Anterior cingulate cortex (tissue), 58 donors: ENCODE results near the gene SLFNL1.

Experiments
- DNase-seq, 58 donors: peaks; one replicate each; lab custom pipeline; 2025; lab: John Stamatoyannopoulos, UW

Gene SLFNL1

DNA sequence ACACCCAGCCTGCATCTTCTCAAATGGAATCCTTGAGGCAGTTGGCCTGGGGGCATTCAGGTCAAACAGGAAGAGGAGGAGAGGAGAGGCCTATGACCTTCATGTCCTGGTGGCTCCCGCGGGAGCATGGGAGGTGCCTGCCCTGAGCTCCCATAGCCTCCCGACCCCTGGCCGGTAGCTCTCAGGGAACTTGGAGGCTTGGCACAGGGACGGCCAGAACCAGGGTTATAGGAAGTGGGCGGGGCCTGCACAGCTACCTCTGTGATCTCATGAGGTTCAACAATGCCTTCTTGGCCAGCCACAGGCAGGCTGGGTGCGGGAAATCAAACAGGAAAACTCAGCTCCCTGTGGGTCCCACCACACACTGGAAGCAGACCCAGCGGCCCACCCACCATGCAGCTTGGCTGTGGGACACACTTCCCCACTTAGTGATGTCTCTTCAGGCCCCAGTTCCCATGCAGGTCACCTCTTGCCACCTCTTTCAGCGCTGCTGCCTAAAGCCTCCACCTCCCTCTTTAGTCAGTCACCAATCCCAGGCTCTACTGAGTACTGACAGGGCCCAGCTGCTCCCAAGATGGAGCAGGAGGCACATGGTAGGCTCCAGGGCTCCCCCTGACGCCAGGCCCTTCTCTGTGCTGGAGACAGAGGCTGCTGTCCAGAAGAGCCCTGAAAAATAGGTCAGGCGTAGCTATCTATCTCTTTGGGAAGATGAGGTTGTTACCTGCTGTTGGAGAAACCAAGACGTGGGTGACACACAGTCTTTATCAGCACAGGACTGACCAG lies at the start of gene SLFNL1:
TSS of gene SLFNL1 (minus strand) at position 200 of the 783 bp plus-strand sequence. CDS start 1,065 bp downstream, outside the sequence.
- no peak for DNase-seq

DNA sequence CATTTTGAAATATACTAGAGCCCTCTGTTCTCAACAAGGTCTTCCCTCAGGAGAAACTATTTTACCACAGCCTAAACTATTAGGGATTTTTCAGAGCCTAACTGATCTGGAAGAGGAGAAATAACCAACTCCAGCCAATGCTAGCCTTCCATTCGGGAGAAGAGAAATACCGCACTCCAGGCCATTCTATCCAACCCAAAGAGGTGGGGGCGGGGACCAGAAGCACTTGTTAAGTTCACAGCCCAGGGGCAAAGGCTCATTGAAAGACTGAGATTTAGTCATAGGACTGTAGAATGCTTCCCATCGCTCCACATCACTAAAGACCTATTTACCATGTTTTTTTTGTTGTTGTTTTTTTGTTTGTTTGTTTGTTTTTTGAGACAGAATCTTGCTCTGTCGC lies 35.4 kb upstream of the SLFNL1 start:
- no peak for DNase-seq

DNA sequence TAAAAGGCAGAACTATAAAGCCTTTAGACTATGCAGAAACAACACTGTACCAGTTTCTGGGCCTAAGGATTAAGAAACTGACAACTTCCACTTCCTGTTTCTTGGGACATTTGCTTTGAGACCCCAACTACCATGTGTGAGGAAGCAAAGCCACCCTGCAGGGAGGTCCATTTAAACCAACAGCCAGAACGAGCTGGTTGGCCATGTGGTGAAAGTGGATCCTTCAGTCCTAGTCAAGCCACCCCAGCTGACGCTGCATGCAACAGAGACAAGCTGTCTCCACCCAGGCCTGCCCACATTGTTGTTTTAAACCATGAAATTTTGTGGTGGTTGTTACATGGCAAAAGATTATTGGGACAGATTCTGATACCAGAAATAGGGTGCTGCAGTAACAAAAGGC lies 31.8 kb upstream of the SLFNL1 start:
- DNase-seq = no peak

DNA sequence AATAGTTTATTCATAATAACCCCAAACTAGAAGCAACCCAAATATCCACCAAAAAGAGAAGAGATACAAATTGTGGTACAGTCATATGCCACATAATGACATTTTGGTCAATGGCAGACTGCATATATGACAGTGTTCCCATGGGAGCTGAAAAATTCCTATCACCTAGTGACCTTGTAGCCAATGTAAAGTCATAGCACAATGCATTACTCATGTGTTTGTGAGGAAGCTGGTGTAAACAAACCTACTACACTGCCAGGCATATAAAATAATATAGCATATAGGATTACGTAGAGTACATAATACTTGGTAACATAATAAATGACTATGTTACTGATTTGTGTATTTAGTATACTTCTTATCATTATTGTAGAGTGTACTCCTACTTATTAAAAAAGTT lies 29.5 kb upstream of the SLFNL1 start:
- DNase-seq = no peak

DNA sequence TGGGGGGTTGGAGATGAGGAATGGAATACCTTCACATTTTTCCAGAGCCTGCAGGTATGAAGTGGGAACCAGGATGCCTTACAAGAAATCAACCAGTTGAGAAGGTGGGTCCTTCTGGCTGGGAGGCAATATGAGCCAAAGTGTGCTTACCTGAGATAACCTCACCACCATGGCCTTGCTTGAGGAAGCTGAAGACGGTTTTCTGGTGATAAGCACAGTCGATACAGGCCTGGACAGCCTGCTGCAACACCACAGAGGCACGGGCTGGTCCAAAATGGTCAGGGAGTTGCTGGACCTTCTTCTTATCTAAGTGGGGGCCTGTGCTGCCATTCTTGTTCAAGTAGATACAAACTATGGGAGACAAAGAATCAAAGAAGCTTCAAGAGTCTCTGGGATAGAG lies 27.0 kb upstream of the SLFNL1 start:
- no peak for DNase-seq

DNA sequence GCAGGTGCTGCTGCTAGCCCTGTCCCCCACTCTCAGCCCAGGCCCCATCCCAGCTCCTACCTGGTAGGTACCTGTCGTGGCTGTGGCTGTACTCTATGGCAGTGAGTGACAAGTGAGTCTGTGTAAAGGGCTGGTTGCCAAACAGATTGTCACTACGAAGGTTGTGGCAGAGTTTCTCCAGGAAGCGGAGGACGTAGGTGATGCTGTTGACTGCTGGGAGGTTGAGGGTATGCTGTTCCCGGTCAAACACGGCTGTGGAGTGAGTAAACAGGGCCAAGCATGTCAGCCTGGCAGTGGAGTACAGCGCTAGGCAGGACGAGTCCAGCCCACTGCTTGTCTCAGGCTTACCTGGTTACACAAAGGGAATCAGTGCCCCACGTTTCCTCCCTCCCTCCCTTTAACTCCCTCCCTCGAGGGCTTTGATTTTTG lies 24.8 kb upstream of the SLFNL1 start:
- DNase-seq = no peak

DNA sequence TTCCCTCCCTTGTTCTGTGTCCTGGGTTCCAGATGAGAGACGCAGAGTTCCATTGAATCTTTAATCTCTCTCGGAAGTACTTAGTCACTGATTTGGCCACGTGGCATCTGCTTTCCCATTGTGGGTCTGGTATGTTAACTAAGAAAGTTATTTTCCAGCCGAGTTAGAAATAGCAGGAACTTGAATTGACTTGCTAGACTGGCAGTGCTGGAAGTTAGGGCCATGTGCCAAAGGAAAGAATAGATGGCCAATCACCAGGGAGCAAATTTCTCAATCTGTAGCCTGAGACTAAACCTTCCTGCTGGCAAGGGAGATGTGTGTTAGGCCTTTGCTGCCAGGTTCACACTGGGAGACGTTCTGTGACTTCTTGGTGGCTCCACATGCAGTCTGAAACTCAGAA lies 24.2 kb upstream of the SLFNL1 start:
- peak in 11 of 58 donors; percentile 5 to 37 (median 26) for DNase-seq

DNA sequence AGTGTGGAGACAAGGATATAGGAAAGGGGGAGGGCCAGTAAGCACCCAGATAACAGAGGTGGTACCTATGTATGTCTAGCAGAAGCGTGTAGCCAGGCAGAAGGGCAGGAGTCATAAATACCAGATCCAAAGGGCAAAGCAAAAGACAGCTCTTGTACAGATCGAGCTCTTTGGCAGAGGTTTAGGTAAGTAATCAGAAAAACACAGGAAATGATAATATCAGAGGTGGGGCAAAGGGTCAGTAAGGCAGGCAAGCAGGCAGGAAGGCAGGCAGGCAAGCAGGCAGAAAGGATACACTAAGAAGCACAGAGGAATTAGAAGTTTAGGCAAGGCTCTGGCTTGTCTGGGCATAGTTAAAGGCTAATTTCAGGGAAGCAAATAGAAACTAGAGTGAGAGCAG lies 22.7 kb upstream of the SLFNL1 start:
- no peak for DNase-seq

DNA sequence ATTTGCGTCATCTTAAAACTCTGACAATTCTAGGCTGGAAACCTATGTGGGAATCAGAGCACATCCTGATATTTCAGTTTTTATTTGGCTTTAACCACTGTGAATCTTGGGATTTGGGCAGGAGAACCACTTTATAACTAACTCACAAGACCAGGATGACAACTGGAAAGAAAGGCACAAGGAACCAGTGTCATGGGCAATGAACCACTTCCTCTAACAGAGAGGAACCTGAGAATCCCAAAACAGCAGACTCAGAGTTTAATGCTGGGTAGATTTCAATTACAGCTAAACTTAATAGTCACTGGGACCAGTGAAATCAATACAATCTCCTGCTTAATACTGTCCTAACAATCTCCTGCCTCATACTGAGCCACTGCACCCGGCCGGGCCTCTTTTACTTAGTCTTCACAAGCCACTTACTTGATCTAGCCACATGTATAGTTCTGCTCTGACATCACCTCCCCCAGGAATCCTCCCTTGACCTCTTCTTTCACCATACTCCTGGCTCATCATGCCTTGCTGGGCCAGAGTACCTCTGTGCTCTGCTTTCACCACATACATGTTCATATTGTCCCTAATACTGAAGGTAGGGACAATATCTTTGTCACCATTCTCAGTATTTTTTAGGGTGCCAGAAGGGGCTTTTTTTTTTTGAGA lies 20.2 kb upstream of the SLFNL1 start:
- no peak for DNase-seq

DNA sequence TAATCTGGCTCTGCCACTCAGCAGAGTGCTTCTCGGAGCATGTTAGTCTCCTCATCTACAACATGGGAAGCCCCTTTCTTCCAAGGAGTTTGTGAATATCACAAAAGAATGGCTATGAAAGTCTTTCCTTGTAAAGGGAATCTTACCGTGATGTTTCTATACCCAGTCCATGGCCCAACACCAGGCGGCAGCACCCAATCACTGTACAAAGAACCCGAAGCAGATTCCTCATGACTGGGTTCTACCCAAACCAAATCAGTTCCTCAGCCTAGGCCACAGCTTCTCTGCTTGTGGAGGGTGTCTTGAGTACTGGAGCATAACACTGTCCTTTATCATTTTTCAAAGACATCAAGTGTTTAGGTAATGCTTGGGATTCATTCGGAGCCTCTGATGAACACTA lies 16.6 kb upstream of the SLFNL1 start:
- DNase-seq = no peak

DNA sequence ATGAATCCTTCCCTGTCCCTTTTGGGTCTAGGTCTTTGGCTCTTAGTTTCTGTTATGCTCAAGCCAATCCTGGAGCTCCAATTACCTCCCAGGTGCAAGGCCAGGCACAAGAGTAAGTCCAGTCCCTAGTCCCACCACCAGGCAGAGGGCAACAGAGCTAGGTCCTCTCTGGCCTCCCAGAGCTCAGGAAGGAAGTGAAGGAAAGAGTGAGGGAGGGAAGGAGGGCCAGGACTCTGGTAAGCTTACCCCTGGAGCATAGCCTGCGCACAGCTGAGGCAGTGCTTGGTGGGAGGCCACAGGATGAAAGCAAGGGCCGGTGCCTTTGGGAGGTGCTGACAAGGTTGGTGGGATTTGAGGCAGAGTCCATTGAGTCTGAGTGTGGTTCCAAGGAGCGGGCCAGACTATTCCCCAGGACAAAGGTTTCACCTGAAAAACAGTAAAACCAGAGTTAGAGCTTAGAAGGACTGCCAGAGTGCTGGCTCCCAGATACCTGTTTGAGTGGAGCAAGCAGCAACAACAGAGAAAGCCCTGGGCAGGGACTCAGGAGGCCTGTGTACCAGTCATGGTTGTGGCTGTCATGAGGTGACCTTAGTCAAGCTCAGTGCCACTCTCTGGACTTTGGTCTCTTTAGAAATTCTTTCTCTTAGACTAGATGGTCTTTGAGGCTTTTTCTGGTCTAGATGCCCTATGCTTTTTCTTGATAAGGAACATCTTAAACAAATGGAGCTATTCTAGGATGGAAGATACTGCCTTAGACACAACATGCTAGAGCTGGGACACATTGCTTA lies 15.8 kb upstream of the SLFNL1 start:
- DNase-seq = no peak

DNA sequence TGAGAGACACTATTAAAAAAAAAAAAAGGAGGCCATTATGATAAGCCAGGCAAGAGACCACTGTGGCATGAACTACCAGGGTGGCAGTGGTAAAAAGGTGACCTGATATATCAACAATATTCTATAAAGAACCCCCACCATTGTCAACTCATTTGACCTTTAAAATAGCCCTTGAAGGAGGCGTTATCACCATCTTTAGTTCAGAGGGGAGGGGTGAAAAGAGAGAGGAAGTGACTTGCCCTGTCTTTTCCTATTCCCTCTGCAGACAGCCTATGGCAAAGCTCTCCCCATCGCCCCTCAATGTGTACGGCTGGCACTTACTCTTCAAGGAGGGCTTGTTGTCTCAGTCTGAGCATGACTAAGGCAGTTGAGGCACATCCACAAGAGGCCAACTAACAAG lies 11.7 kb upstream of the SLFNL1 start:
- no peak for DNase-seq

DNA sequence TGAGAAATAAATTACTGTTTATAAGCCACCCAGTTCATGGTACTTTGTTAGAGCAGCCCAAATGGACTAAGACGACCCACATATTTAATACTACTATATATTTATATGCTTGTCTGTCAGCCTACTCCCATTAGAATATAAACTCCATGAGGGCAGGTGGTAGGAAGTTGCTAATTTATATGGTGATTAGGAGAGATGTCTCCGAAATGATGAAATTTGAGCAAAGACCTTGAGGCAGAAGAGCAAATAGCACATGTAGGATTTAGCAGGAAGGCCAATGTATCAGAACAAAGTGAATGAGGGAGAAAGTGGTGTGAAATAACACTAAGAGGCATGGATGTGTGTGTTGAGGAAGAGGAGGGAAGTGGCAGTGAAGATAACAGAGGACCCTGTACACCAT lies 10.6 kb upstream of the SLFNL1 start:
- DNase-seq = no peak

DNA sequence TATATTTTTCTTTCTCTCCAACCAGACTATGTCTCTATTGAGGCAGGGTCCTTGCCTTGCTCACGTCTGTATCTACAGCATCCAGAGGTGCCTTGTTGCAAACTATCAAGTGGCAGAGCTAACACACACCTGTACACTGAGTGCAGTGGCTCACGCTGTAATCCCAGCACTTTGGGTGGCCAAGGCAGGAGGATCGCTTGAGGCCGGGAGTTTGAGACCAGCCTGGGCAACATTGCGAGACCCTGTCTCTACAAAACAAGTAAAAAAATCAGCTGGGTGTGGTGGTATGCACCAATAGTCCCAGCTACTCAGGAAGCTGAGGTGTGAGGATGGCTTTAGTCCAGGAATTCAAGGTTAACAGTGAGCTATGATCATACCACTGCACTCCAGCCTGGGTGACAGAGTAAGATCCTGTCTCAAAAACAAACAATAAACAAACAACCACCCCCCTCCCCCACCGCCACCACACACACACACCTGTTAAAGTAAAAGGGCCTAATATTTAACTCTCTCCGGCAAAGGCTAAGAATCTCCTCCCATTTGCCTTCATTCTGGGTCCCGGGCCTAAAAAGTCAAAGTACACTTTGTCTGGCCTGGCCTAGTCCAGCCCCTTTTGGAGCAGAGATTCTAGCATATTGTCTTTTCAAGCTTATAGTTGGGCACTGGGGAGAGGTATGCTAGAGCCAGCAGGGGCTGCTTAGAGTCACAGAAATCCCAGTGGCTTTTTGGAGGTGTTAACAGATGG lies 9.5 kb upstream of the SLFNL1 start:
- DNase-seq = no peak

DNA sequence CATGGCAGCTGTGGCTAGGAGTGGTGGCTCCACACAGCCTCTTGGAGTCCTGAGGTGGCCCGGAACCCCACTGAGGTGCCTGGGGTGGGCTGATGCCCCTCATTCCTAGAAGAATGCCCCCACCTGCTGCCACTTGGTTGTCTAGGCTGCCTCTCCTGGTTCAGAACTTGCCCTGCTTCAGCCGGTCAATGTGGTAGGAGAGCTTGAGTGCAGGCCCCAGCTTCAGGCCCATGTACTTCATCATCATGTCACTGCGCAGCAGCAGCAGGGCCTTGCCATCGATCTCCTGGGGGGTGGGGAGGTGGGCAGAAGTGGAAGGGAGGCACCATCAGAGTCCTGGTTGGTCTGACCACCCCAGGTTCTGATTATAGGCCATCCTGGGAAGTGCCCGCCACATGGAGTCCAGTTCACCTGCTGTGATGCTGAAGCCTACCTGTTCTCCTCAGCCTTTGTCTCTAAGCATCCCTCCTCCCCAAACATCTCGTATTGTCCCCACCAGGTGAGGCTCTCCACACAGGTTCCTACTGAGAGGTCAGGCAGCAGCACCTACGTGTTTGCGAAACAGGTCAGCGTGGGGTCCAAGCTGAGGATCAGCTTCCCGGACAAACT lies 6.6 kb upstream of the SLFNL1 start:
- DNase-seq = no peak

DNA sequence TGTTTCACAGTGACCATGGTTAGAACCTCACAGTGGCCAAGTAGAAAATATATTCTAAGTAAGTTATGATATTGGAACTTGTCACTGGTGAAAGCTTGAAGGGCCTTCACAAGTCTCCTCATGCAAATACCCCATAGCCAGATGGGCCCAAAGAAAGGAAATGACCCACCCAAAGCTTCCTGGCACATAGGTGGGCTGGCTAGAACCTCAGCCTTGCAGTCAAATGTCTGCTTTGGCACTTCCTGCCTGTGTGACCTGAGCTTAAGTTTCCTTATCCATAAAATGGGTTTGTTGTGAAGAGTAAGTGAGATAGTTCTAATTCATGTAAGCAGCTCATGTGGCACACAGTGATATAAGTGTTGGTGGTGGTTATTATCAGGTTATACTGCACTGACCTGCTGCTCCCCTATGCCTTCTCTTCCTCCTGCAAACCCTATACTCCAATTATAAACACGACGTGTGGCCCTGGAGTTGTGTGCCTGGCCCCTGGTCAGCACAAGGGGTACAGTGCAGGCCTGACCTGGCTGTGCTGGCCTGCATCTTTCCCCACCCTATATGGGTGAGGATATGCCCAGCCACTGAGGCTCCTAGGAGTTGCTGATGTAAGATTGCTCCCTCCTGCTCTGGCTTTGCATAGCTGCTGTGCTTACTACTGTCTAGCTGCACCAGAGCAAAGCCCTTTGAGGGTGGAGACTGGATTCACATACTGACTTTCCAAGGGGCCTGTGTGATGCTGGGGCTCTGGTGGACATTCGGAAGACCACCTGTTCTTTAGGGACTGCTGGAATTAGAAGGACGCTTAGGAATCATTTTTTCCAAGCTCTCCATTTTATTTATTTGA lies 4.7 kb upstream of the SLFNL1 start:
- no peak for DNase-seq

DNA sequence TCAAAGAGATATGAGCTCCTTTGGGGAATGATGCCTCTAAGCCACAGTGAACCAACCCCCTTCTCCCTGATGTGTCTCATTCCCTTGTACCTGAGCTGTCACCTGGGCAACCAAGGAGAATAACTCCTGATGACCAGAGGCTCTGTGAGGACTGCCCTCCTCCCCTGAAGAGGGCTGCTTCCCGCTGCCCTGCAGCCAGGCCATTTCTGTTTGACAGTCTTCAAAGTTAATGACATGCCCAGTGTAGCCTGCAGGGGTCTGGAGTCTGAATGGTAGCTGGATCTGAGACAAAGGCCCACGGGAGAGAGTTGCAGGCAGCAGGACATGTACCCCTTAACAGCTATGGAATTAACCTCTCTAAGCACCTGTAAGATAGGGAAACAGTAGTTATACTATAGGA lies 3.4 kb upstream of the SLFNL1 start:
- no peak for DNase-seq

DNA sequence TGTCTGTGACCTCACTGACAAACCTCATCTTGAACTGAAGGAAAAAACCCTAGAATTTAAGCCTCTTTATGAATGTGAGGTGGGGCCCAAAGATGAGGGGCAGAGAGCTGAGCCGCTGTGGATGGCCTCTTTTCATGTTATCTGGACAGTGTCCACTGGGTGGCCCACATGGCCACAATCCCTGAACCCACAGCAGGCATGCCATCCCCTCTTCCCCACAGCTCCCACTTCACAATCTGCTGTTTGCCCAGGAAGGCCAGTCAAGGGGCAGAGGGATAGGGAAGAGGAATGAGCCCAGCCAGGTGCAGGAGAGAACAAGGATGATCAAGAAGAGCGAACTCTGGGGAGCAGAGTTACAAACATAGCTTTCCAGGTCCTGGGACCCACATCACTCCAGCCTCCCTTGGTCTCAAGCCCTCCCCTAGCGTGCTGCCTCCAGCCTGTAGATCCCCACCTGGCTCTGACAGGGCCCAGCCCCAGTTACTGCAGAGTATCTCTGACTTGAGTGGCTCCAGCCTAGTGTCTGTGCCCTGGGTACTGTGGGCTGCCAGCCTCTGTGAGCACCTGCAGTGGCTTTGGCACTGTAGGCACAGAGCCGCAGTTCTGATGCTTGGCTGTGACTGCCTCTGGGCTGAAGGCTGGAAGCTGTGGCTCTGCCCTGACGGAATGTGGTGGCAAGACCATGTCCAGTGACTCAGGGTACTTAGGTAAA lies 1.9 kb upstream of the SLFNL1 start:
- no peak for DNase-seq

DNA sequence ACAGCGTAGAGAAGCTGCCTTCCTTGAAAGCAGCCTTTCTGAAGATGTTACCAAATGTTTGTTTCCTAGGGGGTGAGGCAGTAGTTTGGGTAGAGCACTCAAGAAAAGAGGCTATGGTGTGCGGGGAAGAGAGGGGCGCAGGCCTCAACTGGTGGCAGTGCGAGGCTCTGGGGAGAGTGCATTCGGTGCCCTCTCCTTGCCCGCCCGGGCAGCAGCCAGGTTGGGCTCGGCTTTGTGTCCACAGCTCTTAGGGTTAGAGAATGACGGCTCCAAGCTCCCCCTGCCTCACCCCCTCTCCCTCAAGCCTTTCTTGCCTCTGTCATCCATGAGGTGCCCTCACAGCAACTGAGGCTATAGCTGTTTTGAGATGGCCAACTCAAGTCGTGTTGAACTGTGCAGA lies 899 bp upstream of the SLFNL1 start:
- DNase-seq = no peak
